HepG2 (cell line): Measurements from ENCODE around the gene SP3. TPM values are rescaled to one million over a fixed set of nuclear protein-coding genes. Genes with fewer than 3 reads are reported as not detected.

Source experiments
- ATAC-seq: fragments of 200-7000 bp; cut with Tn5 transposase; 3 replicates; pipeline ENCODE4 v1.9.1; 2020; ENCODE audit warnings: mild to moderate bottlenecking, moderate library complexity
- BruUV-seq: library from RNA; stranded (reverse); fragments of 400-500 nt; replicated peaks from 2 replicates; lab custom pipeline; 2021; lab: Mats Ljungman, UMichigan
- CTCF ChIA-PET: fragments of 300-600 bp; formaldehyde crosslinking; extraction: SDS; loops from one replicate; lab custom pipeline; 2021; ENCODE audit warnings: low total read pairs, inconsistent platforms, low intra/inter-chr PET ratio; lab: Yijun Ruan, JAX
- POLR2A ChIA-PET: fragments of 350-600 bp; sonication (Branson Sonifier 250); formaldehyde crosslinking; loops from one replicate; lab custom pipeline; 2020; ENCODE audit warnings: antibody characterized with exemption, inconsistent platforms; lab: Yijun Ruan, JAX
- DNase-seq: peaks from one replicate; pipeline ENCODE4 v3.0.0-alpha.2; 2015; ENCODE audit warnings: low spot score
- FAIRE-seq: peaks from 3 replicates; lab custom pipeline; 2011; peaks lifted over from hg19 to GRCh38; lab: Jason Lieb, UNC
- H2AFZ ChIP-seq: one replicate; pipeline ENCODE4 v1.6.1; 2011; ENCODE audit warnings: low read length, inconsistent platforms
- H3K27ac ChIP-seq: fragments of 300-600 bp; 3 replicates; pipeline ENCODE4 v1.8.0; 2011; ENCODE audit warnings: mixed run types, mild to moderate bottlenecking, mixed read lengths, low read length, inconsistent platforms; ENCODE audit not compliant: insufficient read depth; ENCODE audit errors: extremely low read length
- H3K27me3 ChIP-seq, 2 experiments: fragments of 200-600 bp in 1 of 2; 2 replicates in 1 of 2; 3 replicates in 1 of 2; pipeline versions ENCODE4 v1.6.0 to v1.8.0; 2011; ENCODE audit warnings: low read length in 2 of 2, mild to moderate bottlenecking in 2 of 2, moderate library complexity in 2 of 2, inconsistent platforms in 1 of 2; ENCODE audit not compliant: insufficient read depth in 2 of 2, control insufficient read depth in 1 of 2
- H3K36me3 ChIP-seq, 2 experiments: fragments of 200-600 bp in 1 of 2; replicated peaks in 1 of 2; 2 replicates in 1 of 2; 3 replicates in 1 of 2; pipeline versions ENCODE4 v1.5.1 to v1.8.0; 2011; ENCODE audit warnings: low read length in 2 of 2, inconsistent platforms in 1 of 2; ENCODE audit not compliant: insufficient read depth in 2 of 2, control insufficient read depth in 1 of 2
- H3K4me1 ChIP-seq: 2 replicates; pipeline ENCODE4 v1.5.1; 2012; ENCODE audit warnings: low read length, inconsistent platforms; ENCODE audit not compliant: insufficient read depth
- H3K4me2 ChIP-seq: 2 replicates; pipeline ENCODE4 v1.6.0; 2011; ENCODE audit warnings: low read depth, low read length, inconsistent platforms
- H3K4me3 ChIP-seq, 3 experiments: fragments of 200-600 bp in 1 of 3; sonication (generic), shearing (Covaris generic) in 1 of 3; replicated peaks in 1 of 3; 2 replicates each; pipeline ENCODE4 v1.5.1; 2011 to 2016; ENCODE audit warnings: low read length in 3 of 3, inconsistent platforms in 2 of 3, low read depth in 2 of 3, mild to moderate bottlenecking in 2 of 3, control low read depth in 1 of 3, mixed read lengths in 1 of 3; ENCODE audit not compliant: insufficient read depth in 1 of 3
- H3K79me2 ChIP-seq: one replicate; pipeline ENCODE4 v1.6.1; 2011; ENCODE audit warnings: low read length, inconsistent platforms; ENCODE audit not compliant: insufficient read depth
- H3K9ac ChIP-seq: 2 replicates; pipeline ENCODE4 v1.6.0; 2011; ENCODE audit warnings: mild to moderate bottlenecking, low read depth, low read length, inconsistent platforms; ENCODE audit not compliant: insufficient read depth
- H3K9me3 ChIP-seq: 2 replicates; pipeline ENCODE4 v1.5.1; 2012; ENCODE audit warnings: mild to moderate bottlenecking, low read length
- H4K20me1 ChIP-seq: 2 replicates; pipeline ENCODE4 v1.6.0; 2011; ENCODE audit warnings: inconsistent platforms, mild to moderate bottlenecking, low read length, moderate library complexity; ENCODE audit not compliant: insufficient read depth
- ARNTL ChIP-seq: sonication (generic); formaldehyde crosslinking; IDR thresholded peaks from 2 replicates; pipeline ENCODE4 v1.4.0; 2020; ENCODE audit warnings: mild to moderate bottlenecking, missing genetic modification reagents
- DNMT3B ChIP-seq: conservative IDR thresholded peaks from 2 replicates; pipeline ENCODE4 v1.6.1; 2016; ENCODE audit warnings: missing biosample characterization, control low read depth
- ERF ChIP-seq: IDR thresholded peaks from 2 replicates; pipeline ENCODE4 v1.6.1; 2018; ENCODE audit warnings: missing biosample characterization, missing genetic modification reagents
- GATAD1 ChIP-seq: IDR thresholded peaks from 2 replicates; pipeline ENCODE4 v1.6.1; 2016; ENCODE audit warnings: missing genetic modification reagents, missing compliant biosample characterization
- HOXA5 ChIP-seq: sonication (generic); formaldehyde crosslinking; IDR thresholded peaks from 2 replicates; pipeline ENCODE4 v1.4.0; 2020; ENCODE audit warnings: missing genetic modification reagents
- KDM1A ChIP-seq: IDR thresholded peaks from 2 replicates; pipeline ENCODE4 v1.6.1; 2016; ENCODE audit warnings: missing compliant biosample characterization
- TCF7 ChIP-seq: sonication (generic); IDR thresholded peaks from 2 replicates; pipeline ENCODE4 v1.6.1; 2016; ENCODE audit warnings: antibody characterized with exemption, low read depth
- ZNF160 ChIP-seq: sonication (generic); formaldehyde crosslinking; IDR thresholded peaks from 2 replicates; pipeline ENCODE4 v1.8.0; 2022; ENCODE audit warnings: mild to moderate bottlenecking, inconsistent platforms, missing genetic modification reagents
- ZNF552 ChIP-seq: sonication (generic); formaldehyde crosslinking; IDR thresholded peaks from 2 replicates; pipeline ENCODE4 v1.9.0; 2022; ENCODE audit warnings: missing genetic modification reagents, mild to moderate bottlenecking, borderline replicate concordance
- ZNF781 ChIP-seq: sonication (generic); formaldehyde crosslinking; IDR thresholded peaks from 2 replicates; pipeline ENCODE4 v1.5.1; 2020; ENCODE audit warnings: borderline replicate concordance, mild to moderate bottlenecking, missing genetic modification reagents; ENCODE audit errors: not compliant biosample characterization
- in situ Hi-C: cut with HindIII; loops from 2 replicates; pipeline ENCODE4 v1.10.0; 2017; ENCODE audit warnings: low pct_unique_long_range_greater_than_20kb; ENCODE audit not compliant: extremely low pct_ligation_motif_present
- intact Hi-C: fragments of 100-400 bp; cut with micrococcal nuclease; formaldehyde crosslinking; loops from one replicate; pipeline ENCODE4 v1.10.0; 2022; ENCODE audit not compliant: unreplicated experiment
- polyA plus RNA-seq, 8 experiments: library from polyadenylated mRNA; depleted of rRNA in 3 of 8; stranded (reverse) in 7 of 8; unstranded in 1 of 8; fragments of >200 nt; fragmentation: Illumina TruSeq in 4 of 8; extraction: Trizol in 4 of 8; gene quantifications; 2 replicates each; pipeline versions ENCODE4 v1.2.1 to v1.2.3, GENCODE V29; 2011 to 2016; ENCODE audit warnings: low read depth in 4 of 8, missing spikeins in 1 of 8, mixed read lengths in 1 of 8; ENCODE audit not compliant: insufficient read depth in 1 of 8
- total RNA-seq, 5 experiments: library from RNA; depleted of rRNA; stranded (reverse); fragments of >200 nt; fragmentation: Illumina TruSeq; extraction: Trizol; gene quantifications; 2 replicates each; pipeline ENCODE4 v1.2.3, GENCODE V29; 2016; ENCODE audit warnings: low read depth in 1 of 5
- TF ChIP-seq, protein P1 (sequence below): sonication (generic); formaldehyde crosslinking; IDR thresholded peaks from 2 replicates; pipeline ENCODE4 v1.4.0; 2020; ENCODE audit warnings: missing genetic modification reagents, mild to moderate bottlenecking, borderline replicate concordance
- TF ChIP-seq, protein P2 (sequence below): sonication (generic); formaldehyde crosslinking; IDR thresholded peaks from 2 replicates; pipeline ENCODE4 v1.5.0; 2020; ENCODE audit warnings: missing genetic modification reagents
- TF ChIP-seq, protein P3 (sequence below): sonication (generic); formaldehyde crosslinking; IDR thresholded peaks from 2 replicates; pipeline ENCODE4 v1.4.0; 2020; ENCODE audit warnings: missing genetic modification reagents
- TF ChIP-seq, protein P4 (sequence below): sonication (generic); formaldehyde crosslinking; IDR thresholded peaks from 2 replicates; pipeline ENCODE4 v1.5.1; 2020; ENCODE audit warnings: missing genetic modification reagents, mild to moderate bottlenecking, borderline replicate concordance
- TF ChIP-seq, protein P5 (sequence below): sonication (generic); formaldehyde crosslinking; IDR thresholded peaks from 2 replicates; pipeline ENCODE4 v1.5.0; 2020; ENCODE audit warnings: mild to moderate bottlenecking, missing genetic modification reagents
- TF ChIP-seq, protein P6 (sequence below): sonication (generic); formaldehyde crosslinking; IDR thresholded peaks from 2 replicates; pipeline ENCODE4 v1.8.1; 2022; ENCODE audit warnings: mild to moderate bottlenecking, missing genetic modification reagents

SP3 gene
- total and polyA plus RNA-seq, 2 of the 13 experiments (the other 11 are each of a cell fraction or from before 2014, with no cell fraction given) = 57.3 to 132 TPM

DNA sequence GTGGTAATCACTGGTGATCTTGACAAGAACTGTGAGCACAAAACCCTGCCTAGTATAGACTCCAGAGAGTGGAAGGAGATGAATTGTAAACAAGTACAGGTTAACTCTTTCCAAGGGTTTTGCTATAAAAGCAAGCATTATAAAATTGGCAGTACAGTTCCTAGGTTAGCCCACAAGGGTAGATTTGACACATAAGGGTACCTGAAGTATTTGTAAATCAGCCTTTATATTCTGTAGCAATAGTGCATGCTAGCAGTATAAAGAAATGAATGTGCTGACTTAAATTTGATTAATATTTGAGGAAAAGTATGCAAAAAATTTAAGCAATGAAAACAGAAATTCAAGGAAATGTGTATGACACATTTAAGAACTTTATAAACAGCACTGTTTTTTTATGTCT lies 42.4 kb downstream of the SP3 start:
- ChIA-PET CTCF (no interaction called here), POLR2A (no interaction called here)
- no TSS peak for BruUV-seq
- H3K9ac ChIP-seq = no peak overlapping the region
- in situ Hi-C loops (no loop called here), intact Hi-C loops (no loop called here)
- H3K36me3 ChIP-seq = peaks cover 1 to 18% of the 10 kb centered on the region in 2 experiments
- FAIRE-seq (no peak), ATAC-seq (peak; percentile 23; the same call in 1 of the 3 replicates), DNase-seq (no peak)
- H3K27ac ChIP-seq = no peak overlapping the region
- no peak overlapping the region for H2AFZ ChIP-seq
- H3K27me3 ChIP-seq = no peaks in the 10 kb centered on the region
- H3K4me3 ChIP-seq = no peak overlapping the region
- no peak overlapping the region for H3K4me2 ChIP-seq
- H3K79me2 ChIP-seq = peaks cover 90% of the 10 kb centered on the region
- H4K20me1 ChIP-seq = peaks cover 39% of the 10 kb centered on the region
- H3K4me1 ChIP-seq = no peaks in the 10 kb centered on the region
- no peaks in the 10 kb centered on the region for H3K9me3 ChIP-seq
- TF ChIP-seq ZNF552 (CRISPR knock-in tag) = no peak
- no peak for TF ChIP-seq ZNF160
- TF ChIP-seq, protein P1, sequence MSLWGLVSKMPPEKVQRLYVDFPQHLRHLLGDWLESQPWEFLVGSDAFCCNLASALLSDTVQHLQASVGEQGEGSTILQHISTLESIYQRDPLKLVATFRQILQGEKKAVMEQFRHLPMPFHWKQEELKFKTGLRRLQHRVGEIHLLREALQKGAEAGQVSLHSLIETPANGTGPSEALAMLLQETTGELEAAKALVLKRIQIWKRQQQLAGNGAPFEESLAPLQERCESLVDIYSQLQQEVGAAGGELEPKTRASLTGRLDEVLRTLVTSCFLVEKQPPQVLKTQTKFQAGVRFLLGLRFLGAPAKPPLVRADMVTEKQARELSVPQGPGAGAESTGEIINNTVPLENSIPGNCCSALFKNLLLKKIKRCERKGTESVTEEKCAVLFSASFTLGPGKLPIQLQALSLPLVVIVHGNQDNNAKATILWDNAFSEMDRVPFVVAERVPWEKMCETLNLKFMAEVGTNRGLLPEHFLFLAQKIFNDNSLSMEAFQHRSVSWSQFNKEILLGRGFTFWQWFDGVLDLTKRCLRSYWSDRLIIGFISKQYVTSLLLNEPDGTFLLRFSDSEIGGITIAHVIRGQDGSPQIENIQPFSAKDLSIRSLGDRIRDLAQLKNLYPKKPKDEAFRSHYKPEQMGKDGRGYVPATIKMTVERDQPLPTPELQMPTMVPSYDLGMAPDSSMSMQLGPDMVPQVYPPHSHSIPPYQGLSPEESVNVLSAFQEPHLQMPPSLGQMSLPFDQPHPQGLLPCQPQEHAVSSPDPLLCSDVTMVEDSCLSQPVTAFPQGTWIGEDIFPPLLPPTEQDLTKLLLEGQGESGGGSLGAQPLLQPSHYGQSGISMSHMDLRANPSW (CRISPR knock-in tag) = no peak
- TF ChIP-seq DNMT3B (CRISPR knock-in tag) = no peak
- TF ChIP-seq TCF7 = no peak
- TF ChIP-seq, protein P2, sequence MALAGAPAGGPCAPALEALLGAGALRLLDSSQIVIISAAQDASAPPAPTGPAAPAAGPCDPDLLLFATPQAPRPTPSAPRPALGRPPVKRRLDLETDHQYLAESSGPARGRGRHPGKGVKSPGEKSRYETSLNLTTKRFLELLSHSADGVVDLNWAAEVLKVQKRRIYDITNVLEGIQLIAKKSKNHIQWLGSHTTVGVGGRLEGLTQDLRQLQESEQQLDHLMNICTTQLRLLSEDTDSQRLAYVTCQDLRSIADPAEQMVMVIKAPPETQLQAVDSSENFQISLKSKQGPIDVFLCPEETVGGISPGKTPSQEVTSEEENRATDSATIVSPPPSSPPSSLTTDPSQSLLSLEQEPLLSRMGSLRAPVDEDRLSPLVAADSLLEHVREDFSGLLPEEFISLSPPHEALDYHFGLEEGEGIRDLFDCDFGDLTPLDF (CRISPR knock-in tag) = no peak
- no peak for TF ChIP-seq ZNF781 (CRISPR knock-in tag)
- TF ChIP-seq, protein P3, sequence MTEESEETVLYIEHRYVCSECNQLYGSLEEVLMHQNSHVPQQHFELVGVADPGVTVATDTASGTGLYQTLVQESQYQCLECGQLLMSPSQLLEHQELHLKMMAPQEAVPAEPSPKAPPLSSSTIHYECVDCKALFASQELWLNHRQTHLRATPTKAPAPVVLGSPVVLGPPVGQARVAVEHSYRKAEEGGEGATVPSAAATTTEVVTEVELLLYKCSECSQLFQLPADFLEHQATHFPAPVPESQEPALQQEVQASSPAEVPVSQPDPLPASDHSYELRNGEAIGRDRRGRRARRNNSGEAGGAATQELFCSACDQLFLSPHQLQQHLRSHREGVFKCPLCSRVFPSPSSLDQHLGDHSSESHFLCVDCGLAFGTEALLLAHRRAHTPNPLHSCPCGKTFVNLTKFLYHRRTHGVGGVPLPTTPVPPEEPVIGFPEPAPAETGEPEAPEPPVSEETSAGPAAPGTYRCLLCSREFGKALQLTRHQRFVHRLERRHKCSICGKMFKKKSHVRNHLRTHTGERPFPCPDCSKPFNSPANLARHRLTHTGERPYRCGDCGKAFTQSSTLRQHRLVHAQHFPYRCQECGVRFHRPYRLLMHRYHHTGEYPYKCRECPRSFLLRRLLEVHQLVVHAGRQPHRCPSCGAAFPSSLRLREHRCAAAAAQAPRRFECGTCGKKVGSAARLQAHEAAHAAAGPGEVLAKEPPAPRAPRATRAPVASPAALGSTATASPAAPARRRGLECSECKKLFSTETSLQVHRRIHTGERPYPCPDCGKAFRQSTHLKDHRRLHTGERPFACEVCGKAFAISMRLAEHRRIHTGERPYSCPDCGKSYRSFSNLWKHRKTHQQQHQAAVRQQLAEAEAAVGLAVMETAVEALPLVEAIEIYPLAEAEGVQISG = no peak
- TF ChIP-seq, protein P4, sequence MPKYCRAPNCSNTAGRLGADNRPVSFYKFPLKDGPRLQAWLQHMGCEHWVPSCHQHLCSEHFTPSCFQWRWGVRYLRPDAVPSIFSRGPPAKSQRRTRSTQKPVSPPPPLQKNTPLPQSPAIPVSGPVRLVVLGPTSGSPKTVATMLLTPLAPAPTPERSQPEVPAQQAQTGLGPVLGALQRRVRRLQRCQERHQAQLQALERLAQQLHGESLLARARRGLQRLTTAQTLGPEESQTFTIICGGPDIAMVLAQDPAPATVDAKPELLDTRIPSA (CRISPR knock-in tag) = no peak
- no peak for TF ChIP-seq KDM1A
- no peak for TF ChIP-seq HOXA5
- TF ChIP-seq ARNTL (CRISPR knock-in tag) = no peak
- TF ChIP-seq, protein P5, sequence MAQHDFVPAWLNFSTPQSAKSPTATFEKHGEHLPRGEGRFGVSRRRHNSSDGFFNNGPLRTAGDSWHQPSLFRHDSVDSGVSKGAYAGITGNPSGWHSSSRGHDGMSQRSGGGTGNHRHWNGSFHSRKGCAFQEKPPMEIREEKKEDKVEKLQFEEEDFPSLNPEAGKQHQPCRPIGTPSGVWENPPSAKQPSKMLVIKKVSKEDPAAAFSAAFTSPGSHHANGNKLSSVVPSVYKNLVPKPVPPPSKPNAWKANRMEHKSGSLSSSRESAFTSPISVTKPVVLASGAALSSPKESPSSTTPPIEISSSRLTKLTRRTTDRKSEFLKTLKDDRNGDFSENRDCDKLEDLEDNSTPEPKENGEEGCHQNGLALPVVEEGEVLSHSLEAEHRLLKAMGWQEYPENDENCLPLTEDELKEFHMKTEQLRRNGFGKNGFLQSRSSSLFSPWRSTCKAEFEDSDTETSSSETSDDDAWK (CRISPR knock-in tag) = no peak
- TF ChIP-seq, protein P6, sequence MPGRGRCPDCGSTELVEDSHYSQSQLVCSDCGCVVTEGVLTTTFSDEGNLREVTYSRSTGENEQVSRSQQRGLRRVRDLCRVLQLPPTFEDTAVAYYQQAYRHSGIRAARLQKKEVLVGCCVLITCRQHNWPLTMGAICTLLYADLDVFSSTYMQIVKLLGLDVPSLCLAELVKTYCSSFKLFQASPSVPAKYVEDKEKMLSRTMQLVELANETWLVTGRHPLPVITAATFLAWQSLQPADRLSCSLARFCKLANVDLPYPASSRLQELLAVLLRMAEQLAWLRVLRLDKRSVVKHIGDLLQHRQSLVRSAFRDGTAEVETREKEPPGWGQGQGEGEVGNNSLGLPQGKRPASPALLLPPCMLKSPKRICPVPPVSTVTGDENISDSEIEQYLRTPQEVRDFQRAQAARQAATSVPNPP (CRISPR knock-in tag) = no peak
- TF ChIP-seq ERF = no peak
- no peak for TF ChIP-seq GATAD1
